Raji (cell line): Measurements from ENCODE around the gene SLC25A10.
A peak's percentile ranks its signal among the peaks of the same experiment; 100 is the strongest.

ENCODE experiments used
- POLR2A ChIP-seq: IDR thresholded peaks from 2 replicates; pipeline ENCODE4 v1.6.1; 2011; ENCODE audit warnings: low read depth, low read length, control low read depth; ENCODE audit not compliant: insufficient read depth

SLC25A10 gene

GRCh38 chr17:81708739-81709185 lies 3.3 kb upstream of the SLC25A10 start:
- TF ChIP-seq POLR2A: 0 out of 2 replicates have a peak, but pooled peaks have one; percentile 5

DNA sequence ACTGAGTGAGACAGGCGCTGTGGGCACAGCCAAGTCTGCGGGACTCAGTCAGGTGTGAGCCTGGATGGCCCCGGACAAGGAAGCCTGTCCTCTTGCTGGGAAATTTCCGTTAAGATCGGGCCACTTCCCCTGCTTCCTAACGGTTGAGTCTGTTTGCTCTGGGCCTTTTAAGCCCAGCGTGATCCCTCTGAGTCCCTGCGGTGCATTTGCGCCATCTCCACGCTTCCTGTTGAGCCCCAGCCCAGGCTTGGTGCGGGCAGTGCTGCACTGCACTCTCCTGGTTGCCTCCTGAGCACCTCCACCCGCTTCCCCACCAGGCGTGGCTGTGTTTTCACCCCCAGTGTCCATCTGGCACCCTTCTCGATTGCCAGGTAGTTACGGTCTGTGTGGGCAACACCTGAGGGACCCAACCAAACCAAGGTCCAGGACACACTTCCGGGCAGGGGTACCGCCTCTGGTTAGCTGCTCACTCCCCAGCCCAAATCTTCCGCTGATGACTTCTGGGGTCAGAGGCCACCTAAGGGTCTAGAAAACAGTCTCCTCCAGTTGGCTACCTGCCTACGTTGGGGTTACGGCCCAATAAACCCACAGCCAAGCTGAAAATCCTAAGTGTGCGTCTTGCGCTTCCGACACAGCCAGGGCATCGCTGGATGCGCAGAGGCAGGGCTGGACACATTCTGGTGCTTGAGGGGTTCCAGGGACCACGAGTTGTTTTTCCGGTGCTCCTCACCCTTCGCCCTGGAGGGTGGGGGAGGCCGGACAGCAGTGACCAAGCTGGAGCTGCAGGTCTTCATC lies 1.4 kb upstream of the SLC25A10 start:
- peak; percentile 43; the same call in 1 of the 2 replicates for TF ChIP-seq POLR2A

DNA sequence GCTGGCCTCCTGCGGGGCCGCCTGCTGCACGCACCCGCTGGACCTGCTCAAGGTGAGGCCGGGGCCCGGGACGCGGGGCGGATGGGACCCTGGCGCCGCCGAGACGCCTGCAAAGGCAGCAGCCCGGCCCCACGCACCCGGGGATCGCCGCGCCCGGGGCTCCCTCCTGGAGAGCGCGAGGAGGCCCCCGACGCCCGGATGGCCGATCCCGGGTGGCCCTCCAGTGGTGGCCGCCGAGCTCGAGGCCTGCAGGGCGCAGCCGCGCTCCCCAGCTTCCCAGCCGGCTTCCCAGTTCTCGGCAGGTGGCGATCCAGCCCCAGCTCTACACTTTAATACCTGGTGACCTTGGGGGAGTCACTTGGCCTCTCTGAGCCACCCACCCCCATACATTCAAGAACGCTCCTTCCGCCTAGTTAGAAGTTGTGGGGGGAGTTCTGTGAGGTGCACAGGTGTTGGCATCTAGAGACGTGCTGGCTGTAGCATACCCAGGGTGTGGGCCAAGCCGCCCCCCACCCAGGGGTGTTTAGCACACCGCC lies 452 bp downstream of the SLC25A10 start:
- peak; percentile 1; the same call in 1 of the 2 replicates for TF ChIP-seq POLR2A

GRCh38 chr17:81713004-81713555 lies 996 bp downstream of the SLC25A10 start:
- TF ChIP-seq POLR2A: no peak

GRCh38 chr17:81713556-81714411 lies 1.7 kb downstream of the SLC25A10 start:
- TF ChIP-seq POLR2A: no peak

DNA sequence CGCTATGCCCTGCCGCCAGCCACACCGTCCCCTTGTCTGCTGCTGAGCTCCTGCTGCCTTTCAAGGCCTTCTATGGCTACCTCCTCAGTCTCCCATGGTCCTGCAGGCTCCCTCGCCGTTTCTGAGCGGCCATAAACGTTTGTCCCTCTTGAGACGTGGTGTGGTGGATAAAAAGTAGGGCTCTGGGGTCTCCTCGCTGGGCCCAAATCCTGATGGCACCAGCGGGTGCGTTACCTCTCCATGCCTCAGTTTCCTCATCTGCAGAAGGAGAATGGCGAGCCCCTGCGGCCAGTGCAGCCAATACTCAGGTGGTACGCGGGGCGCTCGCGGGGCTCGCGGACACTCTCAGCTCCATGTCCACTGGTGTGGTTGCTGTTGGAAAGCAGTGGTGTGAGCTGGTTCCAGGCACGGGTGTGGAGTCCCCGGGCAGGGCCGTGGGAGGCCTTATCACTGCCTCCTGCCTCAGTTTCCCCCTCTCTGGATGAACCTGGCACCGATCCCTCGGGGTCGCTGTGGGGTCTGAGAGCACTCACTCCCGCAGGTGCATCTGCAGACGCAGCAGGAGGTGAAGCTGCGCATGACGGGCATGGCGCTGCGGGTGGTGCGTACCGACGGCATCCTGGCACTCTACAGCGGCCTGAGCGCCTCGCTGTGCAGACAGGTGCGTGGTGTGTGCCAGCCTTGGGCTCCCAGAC lies 2.5 kb downstream of the SLC25A10 start:
- TF ChIP-seq POLR2A: no peak

DNA sequence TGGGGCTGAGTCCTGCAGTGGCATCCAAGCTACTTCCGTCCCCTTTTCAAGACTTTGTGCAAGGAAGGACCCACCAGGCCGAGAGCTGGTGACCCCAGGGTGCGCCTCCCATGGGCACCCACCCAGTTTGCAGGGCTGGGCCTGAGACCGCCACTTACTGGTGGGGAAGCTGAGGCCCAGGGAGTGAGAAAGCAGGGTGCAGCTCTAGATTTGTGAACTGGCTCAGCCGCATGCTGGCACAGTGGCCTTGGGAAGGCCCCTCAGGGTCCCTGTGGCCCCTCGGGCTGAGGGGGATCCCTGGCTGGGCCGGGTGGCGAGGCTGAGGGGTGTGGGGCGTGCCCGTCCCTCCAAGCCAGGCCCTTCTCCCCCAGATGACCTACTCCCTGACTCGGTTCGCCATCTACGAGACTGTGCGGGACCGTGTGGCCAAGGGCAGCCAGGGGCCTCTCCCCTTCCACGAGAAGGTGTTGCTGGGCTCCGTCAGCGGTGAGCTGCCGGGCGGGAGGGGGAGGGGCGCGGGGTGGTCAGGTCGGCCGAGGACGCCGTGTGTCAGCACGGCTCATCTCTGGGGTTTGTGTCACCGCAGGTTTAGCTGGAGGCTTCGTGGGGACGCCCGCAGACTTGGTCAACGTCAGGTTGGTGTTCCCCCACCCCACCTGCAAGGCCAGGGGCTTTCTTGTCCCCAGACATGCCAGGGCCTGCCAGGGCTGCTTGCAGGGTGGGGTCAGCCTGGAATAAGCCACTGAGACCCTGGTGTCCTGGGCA lies 3.2 kb downstream of the SLC25A10 start:
- TF ChIP-seq POLR2A: no peak

GRCh38 chr17:81715872-81716673 lies 4.0 kb downstream of the SLC25A10 start:
- no peak for TF ChIP-seq POLR2A

GRCh38 chr17:81716674-81716996 lies 4.6 kb downstream of the SLC25A10 start:
- no peak for TF ChIP-seq POLR2A

DNA sequence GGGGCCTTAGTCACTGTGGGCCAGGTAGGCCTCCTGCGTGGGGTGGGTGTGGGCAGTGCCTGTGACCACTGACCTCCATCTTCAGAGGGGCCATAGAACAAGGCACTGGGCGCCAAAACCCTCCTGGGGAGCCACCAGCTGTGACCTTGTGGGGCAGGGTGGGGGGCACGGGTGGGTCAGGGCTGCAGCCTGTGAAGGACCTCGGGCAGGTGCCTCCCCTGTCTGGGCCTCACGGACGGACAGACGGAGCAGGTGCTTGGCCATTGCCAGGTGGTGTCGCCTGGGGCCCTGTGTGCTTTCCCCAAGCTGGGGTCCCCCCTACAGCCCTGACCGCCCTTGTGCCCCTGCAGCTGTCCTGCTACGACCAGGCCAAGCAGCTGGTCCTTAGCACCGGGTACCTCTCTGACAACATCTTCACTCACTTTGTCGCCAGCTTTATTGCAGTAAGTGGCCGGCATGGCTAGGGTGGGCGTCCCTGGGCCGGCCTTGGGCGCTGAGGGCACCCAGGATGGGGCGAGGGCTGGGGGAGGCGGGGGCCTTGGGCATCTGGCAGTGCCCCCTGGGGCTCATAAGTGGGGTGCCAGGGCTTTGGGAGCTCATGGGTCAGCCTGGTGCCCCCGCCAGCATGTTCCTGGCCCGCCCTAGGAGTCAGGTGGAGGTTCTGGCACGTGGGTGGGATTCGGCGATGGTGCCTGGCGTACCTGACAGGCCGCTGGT lies 5.1 kb downstream of the SLC25A10 start:
- TF ChIP-seq POLR2A: no peak

DNA sequence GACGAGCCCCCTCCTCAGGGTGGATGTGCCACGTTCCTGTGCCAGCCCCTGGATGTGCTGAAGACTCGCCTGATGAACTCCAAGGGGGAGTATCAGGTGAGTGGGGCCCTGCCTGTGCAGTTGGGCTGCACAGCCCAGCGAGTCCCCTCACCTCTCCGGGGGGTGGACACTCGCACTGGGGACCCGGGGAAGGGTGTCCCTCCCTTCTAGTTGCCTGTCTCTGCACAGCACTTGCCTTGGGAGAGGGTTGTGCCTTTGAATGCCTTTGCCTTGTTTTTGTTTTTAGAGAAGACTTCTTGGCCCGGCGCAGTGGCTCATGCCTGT lies 5.6 kb downstream of the SLC25A10 start:
- TF ChIP-seq POLR2A: no peak

DNA sequence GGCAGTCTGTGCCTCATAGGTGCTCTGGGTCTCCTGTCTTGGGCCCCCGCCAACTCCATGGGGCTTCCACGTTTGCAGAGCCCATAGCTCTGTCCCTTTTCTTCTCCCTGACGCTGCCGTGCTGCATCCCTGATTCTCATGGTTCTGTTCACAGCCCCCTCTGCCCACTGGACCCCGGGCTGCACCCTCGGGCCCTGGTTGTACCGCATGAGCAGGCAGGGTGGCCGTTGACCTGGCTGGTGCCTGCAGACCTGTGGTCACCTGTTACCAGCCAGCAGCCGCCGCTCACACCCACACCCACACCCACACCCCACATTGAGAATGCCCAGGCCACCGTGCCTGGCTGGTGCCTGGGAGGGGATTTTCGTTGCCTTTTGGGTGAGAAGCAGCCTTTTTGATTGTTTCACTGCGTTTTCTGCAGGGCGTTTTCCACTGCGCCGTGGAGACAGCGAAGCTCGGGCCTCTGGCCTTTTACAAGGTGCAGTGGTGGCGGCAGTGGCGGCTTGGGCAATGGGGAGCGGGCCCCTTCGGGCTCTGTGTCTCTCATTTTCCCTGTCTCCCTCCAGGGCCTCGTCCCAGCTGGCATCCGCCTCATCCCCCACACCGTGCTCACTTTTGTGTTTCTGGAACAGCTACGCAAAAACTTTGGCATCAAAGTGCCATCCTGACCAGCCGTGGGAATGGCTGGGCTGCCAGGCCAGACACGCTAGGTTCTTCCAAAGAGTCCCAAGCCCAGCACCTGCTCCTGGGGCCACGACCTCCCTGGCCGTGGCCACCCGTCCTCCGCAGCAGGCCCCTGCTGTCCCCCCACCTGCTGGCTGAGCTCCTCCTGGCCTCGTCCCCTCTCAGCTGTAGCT lies 7.6 kb downstream of the SLC25A10 start:
- TF ChIP-seq POLR2A: no peak
